Panc1 (cell line): ENCODE measurements around the gene SORL1. TPM values are rescaled to one million over a fixed set of nuclear protein-coding genes. Genes with fewer than 3 reads are reported as not detected.

Experiments
- ATAC-seq: fragments of 200-7000 bp; cut with Tn5 transposase; 2 replicates; pipeline ENCODE4 v1.9.1; 2020; ENCODE audit warnings: mild to moderate bottlenecking, moderate library complexity
- BruUV-seq: library from RNA; stranded (reverse); fragments of 400-500 nt; replicated peaks from 2 replicates; lab custom pipeline; 2021; lab: Mats Ljungman, UMichigan
- CTCF ChIA-PET: fragments of 300-600 bp; sonication (Branson Sonifier 250); formaldehyde crosslinking; loops from one replicate; lab custom pipeline; 2022; ENCODE audit warnings: antibody characterized with exemption; lab: Charles Lee
- POLR2A ChIA-PET: fragments of 300-600 bp; sonication (Branson Sonifier 250); formaldehyde crosslinking; loops from one replicate; lab custom pipeline; 2022; ENCODE audit warnings: antibody characterized with exemption; lab: Charles Lee
- DNase-seq: peaks from one replicate; pipeline ENCODE4 v3.0.0-alpha.2; 2010; ENCODE audit warnings: low read depth, low spot score
- H3K27ac ChIP-seq: 2 replicates; pipeline ENCODE4 v1.5.1; 2011; ENCODE audit warnings: mild to moderate bottlenecking, low read length, inconsistent platforms
- H3K27me3 ChIP-seq: fragments of 200-500 bp; sonication (Bioruptor generic); 2 replicates; pipeline ENCODE4 v1.6.0; 2014; ENCODE audit warnings: low read length, inconsistent platforms; ENCODE audit not compliant: control insufficient read depth, insufficient read depth
- H3K36me3 ChIP-seq: fragments of 200-500 bp; sonication (Bioruptor generic); 2 replicates; pipeline ENCODE4 v1.5.1; 2014; ENCODE audit warnings: inconsistent platforms, mild to moderate bottlenecking, low read length, moderate library complexity; ENCODE audit not compliant: control insufficient read depth, insufficient read depth
- H3K4me1 ChIP-seq: 2 replicates; pipeline ENCODE4 v1.5.1; 2011; ENCODE audit warnings: inconsistent platforms, mild to moderate bottlenecking, low read length, moderate library complexity; ENCODE audit not compliant: control insufficient read depth, insufficient read depth
- H3K4me3 ChIP-seq, 2 experiments: 2 replicates each; pipeline ENCODE4 v1.5.1; 2011 to 2012; ENCODE audit warnings: low read depth in 2 of 2, low read length in 2 of 2, mild to moderate bottlenecking in 2 of 2, inconsistent platforms in 1 of 2, moderate library complexity in 1 of 2
- H3K9me3 ChIP-seq: fragments of 200-500 bp; sonication (Bioruptor generic); 2 replicates; pipeline ENCODE4 v1.5.1; 2014; ENCODE audit warnings: low read depth, mild to moderate bottlenecking, inconsistent platforms, low read length, moderate library complexity; ENCODE audit not compliant: control insufficient read depth, insufficient read depth
- CTCF ChIP-seq: fragments of 450-650 bp; IDR thresholded peaks from 2 replicates; pipeline ENCODE4 v1.5.1; 2017; ENCODE audit warnings: mild to moderate bottlenecking
- POLR2AphosphoS5 ChIP-seq: IDR thresholded peaks from 2 replicates; pipeline ENCODE4 v1.6.1; 2012; ENCODE audit warnings: mild to moderate bottlenecking, low read depth, low read length, moderate library complexity
- REST ChIP-seq, 2 experiments: IDR thresholded peaks; 2 replicates each; pipeline ENCODE4 v1.6.1; 2011 to 2012; ENCODE audit warnings: low read depth in 2 of 2, control low read depth in 1 of 2, low read length in 1 of 2, mild to moderate bottlenecking in 1 of 2, moderate library complexity in 1 of 2; ENCODE audit not compliant: insufficient read depth in 1 of 2
- SIN3A ChIP-seq: IDR thresholded peaks from 2 replicates; pipeline ENCODE4 v1.6.1; 2012; ENCODE audit warnings: low read depth, mild to moderate bottlenecking, low read length, moderate library complexity, borderline replicate concordance; ENCODE audit not compliant: insufficient read depth
- TCF7L2 ChIP-seq: IDR thresholded peaks from 2 replicates; pipeline ENCODE4 v1.6.1; 2011; ENCODE audit warnings: mild to moderate bottlenecking, low read depth, low read length, inconsistent platforms
- in situ Hi-C: cut with HindIII; loops from 2 replicates; pipeline ENCODE4 v1.10.0; 2016; ENCODE audit warnings: low sequenced_read_pairs, low pct_unique_long_range_greater_than_20kb
- intact Hi-C: fragments of 100-400 bp; cut with micrococcal nuclease; formaldehyde crosslinking; loops from one replicate; pipeline ENCODE4 v1.10.0; 2022; ENCODE audit not compliant: unreplicated experiment
- total RNA-seq: library from RNA; stranded (reverse); gene quantifications from one replicate; pipeline ENCODE4 v1.2.1, GENCODE V29; 2021; ENCODE audit not compliant: unreplicated experiment

The SORL1 gene
- total RNA-seq, 1 experiment from 2014 or later: 36.3 TPM

- Histone ChIP-seq H3K27ac (no peak overlapping the region), H3K4me3 (no peak overlapping the region), H3K36me3 (no peaks in the 10 kb centered on the region), H3K27me3 (0 out of 2 replicates have a peak, but pooled peaks cover 3% of the 10 kb centered on the region), H3K9me3 (no peaks in the 10 kb centered on the region), H3K4me1 (no peaks in the 10 kb centered on the region)
- POLR2A ChIA-PET: no interaction called here
- no TSS peak for BruUV-seq
- no peak for DNase-seq
- in situ Hi-C loops: no loop called here
- TF ChIP-seq SIN3A (no peak), REST (IDR thresholded peaks at IDR 0.05; ENCODE audit: insufficient read depth in 1 of 2, low read depth in 2 of 2, low read length in 1 of 2) (no peak), CTCF (no peak), TCF7L2 (no peak), POLR2AphosphoS5 (no peak)
- ATAC-seq: no peak
- CTCF ChIA-PET: no interaction called here
- intact Hi-C loops: no loop called here
These were observed 37.8 kb upstream of the SORL1 start for GRCh38 chr11:121414141-121414913.

GRCh38 chr11:121415856-121416255, 36.3 kb upstream of the SORL1 start:
- ATAC-seq (no peak), DNase-seq (no peak)
- no peaks in the 10 kb centered on the region for H3K9me3 ChIP-seq
- intact Hi-C loops (no loop called here), in situ Hi-C loops (no loop called here)
- no peak for TF ChIP-seq REST (IDR thresholded peaks at IDR 0.05; ENCODE audit: insufficient read depth in 1 of 2, low read depth in 2 of 2, low read length in 1 of 2)
- no peak for TF ChIP-seq POLR2AphosphoS5
- no peak for TF ChIP-seq SIN3A
- TF ChIP-seq TCF7L2: no peak
- no TSS peak for BruUV-seq
- no peaks in the 10 kb centered on the region for H3K36me3 ChIP-seq
- ChIA-PET POLR2A (no interaction called here), CTCF (no interaction called here)
- H3K4me1 ChIP-seq: no peaks in the 10 kb centered on the region
- no peak overlapping the region for H3K4me3 ChIP-seq
- no peaks in the 10 kb centered on the region; the same call in 1 of the 2 replicates for H3K27me3 ChIP-seq
- H3K27ac ChIP-seq: no peak overlapping the region
